Measurements from ENCODE around the gene ST3GAL6. TPM values are rescaled to one million over a fixed set of nuclear protein-coding genes. Genes with fewer than 3 reads are reported as not detected.

The ST3GAL6 gene
- total RNA-seq, 1 donor from 2014 or later: 2.9 TPM

DNA sequence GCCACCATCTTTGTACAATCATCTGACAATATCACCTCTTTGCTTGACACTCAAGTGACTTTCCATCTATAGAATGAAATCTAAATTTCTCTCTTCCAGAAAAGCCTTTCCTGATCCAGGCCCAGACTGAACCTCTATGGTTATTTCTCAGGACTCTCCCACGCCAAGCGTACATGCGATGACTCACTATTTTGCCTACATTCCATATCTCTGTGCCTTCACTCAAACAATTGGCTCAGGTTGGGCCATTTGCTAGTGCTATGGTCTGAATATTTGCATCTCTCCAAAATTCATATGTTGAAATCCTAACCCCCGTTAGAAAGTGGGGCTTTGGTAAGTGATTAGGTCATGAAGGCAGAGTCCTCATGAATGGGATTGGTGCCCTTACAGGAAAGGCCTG lies 43.9 kb downstream of the ST3GAL6 start:
- Histone ChIP-seq H3K27me3 (ENCODE audit: control insufficient read depth, insufficient read depth, low read length) (no peaks in the 10 kb centered on the region), H3K36me3 (ENCODE audit: control insufficient read depth, insufficient read depth, low read length) (peaks cover 4% of the 10 kb centered on the region), H3K4me3 (ENCODE audit: low read depth, low read length) (no peak overlapping the region)
- TF ChIP-seq CTCF (IDR thresholded peaks at IDR 0.05; ENCODE audit: insufficient read depth, low read length, severe bottlenecking): no peak
- FAIRE-seq (no peak), DNase-seq (ENCODE audit: low read depth) (peak; percentile 88)

DNA sequence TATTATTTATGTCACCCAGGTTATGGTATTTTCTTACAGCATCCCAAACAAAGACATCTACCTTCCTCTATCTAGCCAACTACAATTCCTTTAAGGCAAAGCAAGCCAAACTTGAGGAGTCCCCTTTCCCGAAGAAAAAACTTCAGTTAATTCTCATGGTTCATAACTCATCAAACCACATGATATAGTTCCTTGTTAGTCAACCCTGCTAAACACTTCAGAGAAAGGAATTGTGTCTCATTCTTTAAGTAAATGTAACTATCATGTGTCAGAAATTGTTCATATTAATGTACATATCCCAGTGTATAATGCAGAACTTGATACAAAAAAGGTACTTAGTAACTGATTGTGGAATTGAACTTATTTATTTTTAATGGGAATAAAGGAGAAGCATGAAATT lies 44.4 kb downstream of the ST3GAL6 start:
- Histone ChIP-seq H3K4me3 (ENCODE audit: low read depth, low read length) (no peak overlapping the region), H3K27me3 (ENCODE audit: control insufficient read depth, insufficient read depth, low read length) (no peaks in the 10 kb centered on the region), H3K36me3 (ENCODE audit: control insufficient read depth, insufficient read depth, low read length) (peaks cover 4% of the 10 kb centered on the region)
- FAIRE-seq (no peak), DNase-seq (ENCODE audit: low read depth) (peak; percentile 94)
- TF ChIP-seq CTCF (IDR thresholded peaks at IDR 0.05; ENCODE audit: insufficient read depth, low read length, severe bottlenecking): no peak

DNA sequence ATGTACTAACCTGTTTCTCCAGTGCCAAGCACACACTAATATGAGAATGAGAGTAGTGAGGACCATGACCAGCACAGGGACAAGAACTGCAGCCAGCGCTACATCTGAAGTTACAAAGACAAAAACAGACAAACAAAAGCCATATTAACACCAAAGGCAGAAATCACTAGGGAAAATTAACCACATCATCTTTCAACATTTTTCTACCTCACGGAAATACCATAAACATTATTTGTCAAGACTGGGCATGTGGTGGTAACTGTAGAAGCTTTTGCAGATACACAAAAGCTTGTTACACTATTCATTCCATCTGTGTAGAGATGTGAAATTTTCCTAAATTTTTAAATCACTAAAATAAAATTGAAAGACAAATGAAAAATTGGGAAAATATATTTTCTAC lies 44.9 kb downstream of the ST3GAL6 start:
- peaks cover 4% of the 10 kb centered on the region for H3K36me3 ChIP-seq (ENCODE audit: control insufficient read depth, insufficient read depth, low read length)
- TF ChIP-seq CTCF (IDR thresholded peaks at IDR 0.05; ENCODE audit: insufficient read depth, low read length, severe bottlenecking): no peak
- DNase-seq (ENCODE audit: low read depth) (peak; percentile 85), FAIRE-seq (no peak)
- no peak overlapping the region for H3K4me3 ChIP-seq (ENCODE audit: low read depth, low read length)
- H3K27me3 ChIP-seq (ENCODE audit: control insufficient read depth, insufficient read depth, low read length): no peaks in the 10 kb centered on the region

DNA sequence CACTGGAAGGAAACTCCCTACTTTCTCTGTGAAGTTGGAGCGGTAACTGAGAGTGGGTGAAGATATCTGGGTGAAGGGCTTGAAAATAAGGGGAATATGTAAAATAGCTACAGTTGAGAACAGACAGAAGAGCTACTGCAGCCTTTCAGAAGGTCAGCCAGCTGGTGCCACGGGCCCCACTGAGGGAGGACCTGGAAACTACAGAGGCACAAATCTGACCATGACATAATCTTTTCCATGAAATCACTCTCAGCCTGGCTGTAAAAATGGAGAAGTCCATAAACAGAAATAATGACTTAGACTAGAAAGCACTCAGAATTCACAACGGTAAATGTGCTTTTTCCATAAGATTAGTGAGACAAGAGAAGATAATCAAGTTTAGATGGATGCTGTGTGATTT lies 46.4 kb downstream of the ST3GAL6 start:
- Histone ChIP-seq H3K4me3 (ENCODE audit: low read depth, low read length) (no peak overlapping the region), H3K36me3 (ENCODE audit: control insufficient read depth, insufficient read depth, low read length) (peaks cover 4% of the 10 kb centered on the region), H3K27me3 (ENCODE audit: control insufficient read depth, insufficient read depth, low read length) (no peaks in the 10 kb centered on the region)
- no peak for TF ChIP-seq CTCF (IDR thresholded peaks at IDR 0.05; ENCODE audit: insufficient read depth, low read length, severe bottlenecking)
- no peak for DNase-seq (ENCODE audit: low read depth)
- no peak for FAIRE-seq

DNA sequence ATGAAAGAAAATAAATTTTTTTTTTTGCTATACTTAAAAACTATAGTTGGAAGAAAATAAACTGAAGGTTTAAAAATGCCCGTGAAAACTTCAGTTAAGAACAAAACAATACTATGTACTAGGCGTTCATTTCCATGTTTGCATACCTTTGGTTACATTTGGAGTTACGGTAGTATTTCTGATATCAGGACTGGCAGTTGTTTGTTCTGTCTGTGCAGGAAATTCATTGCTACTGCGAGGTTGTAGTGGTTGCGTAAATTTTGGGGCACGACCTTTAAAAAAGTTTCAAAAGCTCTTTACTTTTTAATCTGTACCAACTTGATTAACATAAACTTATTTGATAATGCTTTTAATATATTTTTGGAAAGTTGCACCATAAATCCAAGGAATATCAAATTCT lies 47.9 kb downstream of the ST3GAL6 start:
- Histone ChIP-seq H3K36me3 (ENCODE audit: control insufficient read depth, insufficient read depth, low read length) (peaks cover 1% of the 10 kb centered on the region), H3K4me3 (ENCODE audit: low read depth, low read length) (no peak overlapping the region), H3K27me3 (ENCODE audit: control insufficient read depth, insufficient read depth, low read length) (no peaks in the 10 kb centered on the region)
- no peak for DNase-seq (ENCODE audit: low read depth)
- no peak for TF ChIP-seq CTCF (IDR thresholded peaks at IDR 0.05; ENCODE audit: insufficient read depth, low read length, severe bottlenecking)
- FAIRE-seq: no peak

DNA sequence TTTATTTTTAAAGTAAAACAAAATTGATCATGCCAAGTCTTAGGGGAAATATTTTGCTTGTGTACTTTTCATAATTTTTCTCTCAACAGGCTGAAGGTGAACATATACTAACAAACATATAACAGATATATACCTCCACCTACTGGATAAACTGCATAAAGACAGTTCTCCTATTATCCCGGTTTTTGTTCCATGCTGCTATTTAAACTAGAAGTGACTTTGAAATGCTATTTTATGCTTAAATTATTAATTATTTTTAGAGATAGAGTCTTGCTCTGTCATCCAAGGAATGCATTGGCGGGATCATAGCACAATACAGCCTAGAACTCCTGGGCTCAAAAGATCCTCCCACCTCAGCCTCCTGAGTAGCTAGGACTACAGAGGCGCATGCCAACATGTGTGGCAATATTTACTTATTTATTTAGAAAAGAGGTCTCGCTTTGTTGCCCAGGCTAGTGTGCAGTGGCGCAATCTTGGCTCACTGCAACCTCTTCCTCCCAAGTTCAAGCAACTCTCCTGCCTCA lies 49.8 kb downstream of the ST3GAL6 start:
- H3K36me3 ChIP-seq (ENCODE audit: control insufficient read depth, insufficient read depth, low read length): no peaks in the 10 kb centered on the region
- H3K27me3 ChIP-seq (ENCODE audit: control insufficient read depth, insufficient read depth, low read length): no peaks in the 10 kb centered on the region
- no peak overlapping the region for H3K4me3 ChIP-seq (ENCODE audit: low read depth, low read length)
- TF ChIP-seq CTCF (IDR thresholded peaks at IDR 0.05; ENCODE audit: insufficient read depth, low read length, severe bottlenecking): peak; percentile 30
- FAIRE-seq (no peak), DNase-seq (ENCODE audit: low read depth) (peak; percentile 71)
